ENCODE results near the gene FAIM2. TPM values are rescaled to one million over a fixed set of nuclear protein-coding genes. Genes with fewer than 3 reads are reported as not detected.
"Not testable (repeated sequence)": the region's sequence is repeated elsewhere in the genome, so short reads cannot be mapped to it uniquely, and the experiment has no call there.

FAIM2 gene
- total RNA-seq, 1 experiment from 2014 or later, result not detected

- no peak overlapping the region for H3K4me3 ChIP-seq (ENCODE audit: insufficient read depth, low read depth, low read length)
- no peak for DNase-seq
- H3K36me3 ChIP-seq (replicated peaks; ENCODE audit: control insufficient read depth, insufficient read depth, low read length), result no peaks in the 10 kb centered on the region
- no peaks in the 10 kb centered on the region for H3K27me3 ChIP-seq (ENCODE audit: control insufficient read depth, insufficient read depth, low read length)
Measured at GRCh38 chr12:49875115-49875720, 28.5 kb downstream of the FAIM2 start.

- no peaks in the 10 kb centered on the region for H3K27me3 ChIP-seq (ENCODE audit: control insufficient read depth, insufficient read depth, low read length)
- no peak overlapping the region for H3K4me3 ChIP-seq (ENCODE audit: insufficient read depth, low read depth, low read length)
- peak; percentile 15 for DNase-seq
- H3K36me3 ChIP-seq (replicated peaks; ENCODE audit: control insufficient read depth, insufficient read depth, low read length), result no peaks in the 10 kb centered on the region
Measured at GRCh38 chr12:49874142-49874897, 29.4 kb downstream of the FAIM2 start.

- Histone ChIP-seq H3K4me3 (ENCODE audit: insufficient read depth, low read depth, low read length) (no peak overlapping the region), H3K27me3 (ENCODE audit: control insufficient read depth, insufficient read depth, low read length) (no peaks in the 10 kb centered on the region), H3K36me3 (replicated peaks; ENCODE audit: control insufficient read depth, insufficient read depth, low read length) (no peaks in the 10 kb centered on the region)
- no peak for DNase-seq
Measured at GRCh38 chr12:49873361-49873934, 30.3 kb downstream of the FAIM2 start.

- DNase-seq, result no peak
- H3K36me3 ChIP-seq (replicated peaks; ENCODE audit: control insufficient read depth, insufficient read depth, low read length), result no peaks in the 10 kb centered on the region
- H3K4me3 ChIP-seq (ENCODE audit: insufficient read depth, low read depth, low read length), result no peak overlapping the region
- H3K27me3 ChIP-seq (ENCODE audit: control insufficient read depth, insufficient read depth, low read length), result no peaks in the 10 kb centered on the region
Measured at GRCh38 chr12:49872781-49873181, 30.9 kb downstream of the FAIM2 start.

- H3K27me3 ChIP-seq (ENCODE audit: control insufficient read depth, insufficient read depth, low read length), result no peaks in the 10 kb centered on the region
- H3K36me3 ChIP-seq (replicated peaks; ENCODE audit: control insufficient read depth, insufficient read depth, low read length), result no peaks in the 10 kb centered on the region
- DNase-seq, result no peak
- no peak overlapping the region for H3K4me3 ChIP-seq (ENCODE audit: insufficient read depth, low read depth, low read length)
Measured at GRCh38 chr12:49872381-49872780, 31.3 kb downstream of the FAIM2 start.

GRCh38 chr12:49871811-49872251 lies 31.9 kb downstream of the FAIM2 start:
- not testable (repeated sequence) for DNase-seq

GRCh38 chr12:49871263-49871561 lies 32.5 kb downstream of the FAIM2 start:
- H3K27me3 ChIP-seq (ENCODE audit: control insufficient read depth, insufficient read depth, low read length), result no peaks in the 10 kb centered on the region
- DNase-seq, result peak; percentile 33
- no peak overlapping the region for H3K4me3 ChIP-seq (ENCODE audit: insufficient read depth, low read depth, low read length)
- H3K36me3 ChIP-seq (replicated peaks; ENCODE audit: control insufficient read depth, insufficient read depth, low read length), result no peaks in the 10 kb centered on the region

More at GRCh38 chr12:49871811-49872251, 31.9 kb downstream of the FAIM2 start:
- not testable (repeated sequence) for H3K4me3 ChIP-seq (ENCODE audit: insufficient read depth, low read depth, low read length); H3K27me3 ChIP-seq (ENCODE audit: control insufficient read depth, insufficient read depth, low read length); H3K36me3 ChIP-seq (replicated peaks; ENCODE audit: control insufficient read depth, insufficient read depth, low read length)

- Histone ChIP-seq H3K27me3 (ENCODE audit: control insufficient read depth, insufficient read depth, low read length) (no peaks in the 10 kb centered on the region), H3K4me3 (ENCODE audit: insufficient read depth, low read depth, low read length) (no peak overlapping the region), H3K36me3 (replicated peaks; ENCODE audit: control insufficient read depth, insufficient read depth, low read length) (no peaks in the 10 kb centered on the region)
- DNase-seq, result no peak
Measured at GRCh38 chr12:49870501-49871262, 33.0 kb downstream of the FAIM2 start.

GRCh38 chr12:49869816-49870500 lies 33.7 kb downstream of the FAIM2 start:
- no peak overlapping the region for H3K4me3 ChIP-seq (ENCODE audit: insufficient read depth, low read depth, low read length)
- no peaks in the 10 kb centered on the region for H3K27me3 ChIP-seq (ENCODE audit: control insufficient read depth, insufficient read depth, low read length)
- DNase-seq, result peak; percentile 27
- no peaks in the 10 kb centered on the region for H3K36me3 ChIP-seq (replicated peaks; ENCODE audit: control insufficient read depth, insufficient read depth, low read length)

- peak; percentile 43 for DNase-seq
- no peaks in the 10 kb centered on the region for H3K27me3 ChIP-seq (ENCODE audit: control insufficient read depth, insufficient read depth, low read length)
- no peak overlapping the region for H3K4me3 ChIP-seq (ENCODE audit: insufficient read depth, low read depth, low read length)
- H3K36me3 ChIP-seq (replicated peaks; ENCODE audit: control insufficient read depth, insufficient read depth, low read length), result no peaks in the 10 kb centered on the region
Measured at GRCh38 chr12:49868952-49869815, 34.5 kb downstream of the FAIM2 start.

GRCh38 chr12:49868449-49868848 lies 35.3 kb downstream of the FAIM2 start:
- Histone ChIP-seq H3K36me3 (replicated peaks; ENCODE audit: control insufficient read depth, insufficient read depth, low read length) (no peaks in the 10 kb centered on the region), H3K4me3 (ENCODE audit: insufficient read depth, low read depth, low read length) (no peak overlapping the region), H3K27me3 (ENCODE audit: control insufficient read depth, insufficient read depth, low read length) (no peaks in the 10 kb centered on the region)
- peak; percentile 30 for DNase-seq

- DNase-seq, result no peak
- no peaks in the 10 kb centered on the region for H3K36me3 ChIP-seq (replicated peaks; ENCODE audit: control insufficient read depth, insufficient read depth, low read length)
- H3K27me3 ChIP-seq (ENCODE audit: control insufficient read depth, insufficient read depth, low read length), result no peaks in the 10 kb centered on the region
- H3K4me3 ChIP-seq (ENCODE audit: insufficient read depth, low read depth, low read length), result no peak overlapping the region
Measured at GRCh38 chr12:49867570-49868341, 35.9 kb downstream of the FAIM2 start.
